ENCODE results near the gene MB21D2.

- TF ChIP-seq, protein P1, sequence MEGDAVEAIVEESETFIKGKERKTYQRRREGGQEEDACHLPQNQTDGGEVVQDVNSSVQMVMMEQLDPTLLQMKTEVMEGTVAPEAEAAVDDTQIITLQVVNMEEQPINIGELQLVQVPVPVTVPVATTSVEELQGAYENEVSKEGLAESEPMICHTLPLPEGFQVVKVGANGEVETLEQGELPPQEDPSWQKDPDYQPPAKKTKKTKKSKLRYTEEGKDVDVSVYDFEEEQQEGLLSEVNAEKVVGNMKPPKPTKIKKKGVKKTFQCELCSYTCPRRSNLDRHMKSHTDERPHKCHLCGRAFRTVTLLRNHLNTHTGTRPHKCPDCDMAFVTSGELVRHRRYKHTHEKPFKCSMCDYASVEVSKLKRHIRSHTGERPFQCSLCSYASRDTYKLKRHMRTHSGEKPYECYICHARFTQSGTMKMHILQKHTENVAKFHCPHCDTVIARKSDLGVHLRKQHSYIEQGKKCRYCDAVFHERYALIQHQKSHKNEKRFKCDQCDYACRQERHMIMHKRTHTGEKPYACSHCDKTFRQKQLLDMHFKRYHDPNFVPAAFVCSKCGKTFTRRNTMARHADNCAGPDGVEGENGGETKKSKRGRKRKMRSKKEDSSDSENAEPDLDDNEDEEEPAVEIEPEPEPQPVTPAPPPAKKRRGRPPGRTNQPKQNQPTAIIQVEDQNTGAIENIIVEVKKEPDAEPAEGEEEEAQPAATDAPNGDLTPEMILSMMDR (IDR thresholded peaks at IDR 0.05): no peak
- TF ChIP-seq EZH2 (IDR thresholded peaks at IDR 0.05; ENCODE audit: borderline replicate concordance, insufficient read depth, low read depth, low read length, poor library complexity, severe bottlenecking): no peak
Observed at GRCh38 chr3:192897005-192897404, 20.7 kb downstream of the MB21D2 start.

All from B cell (primary cell).